Endothelial cell of umbilical vein (primary cell): ENCODE results near the gene SLC35D2. TPM values are rescaled to one million over a fixed set of nuclear protein-coding genes. Genes with fewer than 3 reads are reported as not detected.

Experiments
- BruUV-seq: library from RNA; stranded (reverse); fragments of 400-500 nt; replicated peaks from 2 replicates; lab custom pipeline; 2021; lab: Mats Ljungman, UMichigan
- CTCF ChIA-PET: fragments of 300-600, 350-600 bp; sonication (Branson Sonifier 250); formaldehyde crosslinking; loops from one replicate; lab custom pipeline; 2021; ENCODE audit warnings: antibody characterized with exemption, inconsistent platforms; lab: Charles Lee
- POLR2A ChIA-PET: fragments of 300-600, 350-600 bp; sonication (Branson Sonifier 250); formaldehyde crosslinking; loops from one replicate; lab custom pipeline; 2021; ENCODE audit warnings: antibody characterized with exemption, inconsistent platforms; lab: Charles Lee
- DNase-seq: peaks from one replicate; pipeline ENCODE4 v3.0.0-alpha.2; 2011; ENCODE audit warnings: low read depth, low spot score
- FAIRE-seq: peaks from 2 replicates; lab custom pipeline; 2011; peaks lifted over from hg19 to GRCh38; lab: Jason Lieb, UNC
- H2AFZ ChIP-seq: 2 replicates; pipeline ENCODE4 v1.6.0; 2012; ENCODE audit warnings: low read depth, low read length, control low read depth, inconsistent platforms
- H3K27ac ChIP-seq: 2 replicates; pipeline ENCODE4 v1.5.1; 2011; ENCODE audit warnings: low read depth, mild to moderate bottlenecking, control low read depth, low read length, moderate library complexity; ENCODE audit not compliant: insufficient read depth
- H3K27me3 ChIP-seq, 2 experiments: 2 replicates each; pipeline versions ENCODE4 v1.6.0 to v1.6.1; 2011; ENCODE audit warnings: low read length in 2 of 2, mixed read lengths in 1 of 2; ENCODE audit not compliant: control insufficient read depth in 2 of 2, insufficient read depth in 2 of 2
- H3K36me3 ChIP-seq, 2 experiments: 2 replicates in 1 of 2; 3 replicates in 1 of 2; pipeline ENCODE4 v1.5.1; 2011; ENCODE audit warnings: low read length in 2 of 2, mild to moderate bottlenecking in 1 of 2, moderate library complexity in 1 of 2; ENCODE audit not compliant: control insufficient read depth in 2 of 2, insufficient read depth in 2 of 2; ENCODE audit errors: extremely low read depth in 1 of 2
- H3K4me1 ChIP-seq: 3 replicates; pipeline ENCODE4 v1.5.1; 2011; ENCODE audit warnings: mild to moderate bottlenecking, low read length; ENCODE audit not compliant: control insufficient read depth, insufficient read depth; ENCODE audit errors: extremely low read depth
- H3K4me2 ChIP-seq: 2 replicates; pipeline ENCODE4 v1.6.1; 2011; ENCODE audit warnings: low read length, control low read depth, mixed read lengths; ENCODE audit not compliant: insufficient read depth
- H3K4me3 ChIP-seq, 3 experiments: fragments of 200-600 bp in 1 of 3; sonication (generic), shearing (Covaris generic) in 1 of 3; replicated peaks in 1 of 3; 2 replicates each; pipeline ENCODE4 v1.5.1; 2011 to 2016; ENCODE audit warnings: control low read depth in 3 of 3, low read length in 3 of 3, mild to moderate bottlenecking in 2 of 3, inconsistent platforms in 1 of 3, low read depth in 1 of 3, moderate library complexity in 1 of 3; ENCODE audit not compliant: insufficient read depth in 1 of 3
- H3K79me2 ChIP-seq: 2 replicates; pipeline ENCODE4 v1.6.0; 2012; ENCODE audit warnings: low read length, inconsistent platforms; ENCODE audit not compliant: control insufficient read depth, insufficient read depth
- H3K9ac ChIP-seq: replicated peaks from 2 replicates; pipeline ENCODE3; 2011; ENCODE audit warnings: low read length, control low read depth; ENCODE audit not compliant: insufficient read depth; ENCODE audit errors: extremely low read depth
- H3K9me1 ChIP-seq: replicated peaks from 3 replicates; pipeline ENCODE4 v1.6.0; 2011; ENCODE audit warnings: mild to moderate bottlenecking, low read length; ENCODE audit not compliant: control insufficient read depth, insufficient read depth; ENCODE audit errors: extremely low read depth
- H3K9me3 ChIP-seq: replicated peaks from 2 replicates; pipeline ENCODE4 v1.5.1; 2012; ENCODE audit warnings: low read length, inconsistent platforms; ENCODE audit not compliant: control insufficient read depth, insufficient read depth
- H4K20me1 ChIP-seq: replicated peaks from 2 replicates; pipeline ENCODE3; 2011; ENCODE audit warnings: mild to moderate bottlenecking, low read length; ENCODE audit not compliant: control insufficient read depth, insufficient read depth; ENCODE audit errors: extremely low read depth
- EZH2 ChIP-seq: IDR thresholded peaks from 2 replicates; pipeline ENCODE4 v1.6.1; 2012; ENCODE audit warnings: borderline replicate concordance, low read depth, mild to moderate bottlenecking, moderate library complexity, low read length, inconsistent platforms; ENCODE audit not compliant: severe bottlenecking
- FOS ChIP-seq: IDR thresholded peaks from 2 replicates; pipeline ENCODE4 v1.6.1; 2011; ENCODE audit warnings: mild to moderate bottlenecking, low read length, moderate library complexity, borderline replicate concordance; ENCODE audit not compliant: insufficient read depth
- GATA2 ChIP-seq: IDR thresholded peaks from 2 replicates; pipeline ENCODE4 v1.7.0; 2011; ENCODE audit warnings: low read depth, mild to moderate bottlenecking, moderate library complexity, mixed read lengths, low read length; ENCODE audit not compliant: insufficient read length, insufficient read depth
- JUN ChIP-seq: IDR thresholded peaks from 2 replicates; pipeline ENCODE4 v1.6.1; 2011; ENCODE audit warnings: borderline replicate concordance, low read depth; ENCODE audit not compliant: insufficient read length, insufficient read depth
- MYC ChIP-seq: IDR thresholded peaks from one replicate; pipeline ENCODE4 v1.6.1; 2011; ENCODE audit warnings: mild to moderate bottlenecking, low read depth, low read length
- POLR2A ChIP-seq: IDR thresholded peaks from 2 replicates; pipeline ENCODE4 v1.6.1; 2012; ENCODE audit warnings: low read depth, mild to moderate bottlenecking, control low read depth, low read length
- POLR2AphosphoS5 ChIP-seq: IDR thresholded peaks from 2 replicates; pipeline ENCODE4 v1.6.1; 2012; ENCODE audit warnings: low read depth, mild to moderate bottlenecking, control low read depth, low read length, moderate library complexity; ENCODE audit not compliant: insufficient read depth
- dilution Hi-C: fragments of 300-500 bp; cut with MboI; formaldehyde crosslinking; loops from one replicate; pipeline ENCODE4 v1.15.0; 2019; ENCODE audit warnings: low sequenced_read_pairs; ENCODE audit not compliant: extremely low pct_ligation_motif_present
- intact Hi-C: fragments of 100-400 bp; cut with micrococcal nuclease; formaldehyde crosslinking; loops from one replicate; pipeline ENCODE4 v1.10.0; 2022
- polyA plus RNA-seq, 4 experiments: library from polyadenylated mRNA; depleted of rRNA in 3 of 4; stranded (reverse) in 3 of 4; unstranded in 1 of 4; fragments of >200 nt; gene quantifications; 2 replicates each; pipeline versions ENCODE4 v1.2.1 to v1.2.3, GENCODE V29; 2011 to 2012; ENCODE audit warnings: missing spikeins in 1 of 4
- total RNA-seq: library from RNA; stranded (reverse); gene quantifications from 2 replicates; pipeline ENCODE4 v1.2.3, GENCODE V29; 2021
- TF ChIP-seq, protein P1 (sequence below): IDR thresholded peaks from 2 replicates; pipeline ENCODE4 v1.6.1; 2011; ENCODE audit not compliant: insufficient read depth, insufficient read length
- TF ChIP-seq, protein P2 (sequence below), 2 donors: IDR thresholded peaks; 1 replicate in 1 of 2; 2 replicates in 1 of 2; pipeline ENCODE4 v1.5.1; 2011; ENCODE audit warnings: low read length in 2 of 2, mild to moderate bottlenecking in 2 of 2, moderate library complexity in 2 of 2, control low read depth in 1 of 2, inconsistent platforms in 1 of 2, low read depth in 1 of 2; ENCODE audit not compliant: insufficient read depth in 1 of 2; ENCODE audit errors: extremely low read depth in 1 of 2

The SLC35D2 gene
- total and polyA plus RNA-seq, 2 donors (not counting 3 experiments of a cell fraction or from before 2014, with no cell fraction given) = 21.1 to 29.9 TPM

DNA sequence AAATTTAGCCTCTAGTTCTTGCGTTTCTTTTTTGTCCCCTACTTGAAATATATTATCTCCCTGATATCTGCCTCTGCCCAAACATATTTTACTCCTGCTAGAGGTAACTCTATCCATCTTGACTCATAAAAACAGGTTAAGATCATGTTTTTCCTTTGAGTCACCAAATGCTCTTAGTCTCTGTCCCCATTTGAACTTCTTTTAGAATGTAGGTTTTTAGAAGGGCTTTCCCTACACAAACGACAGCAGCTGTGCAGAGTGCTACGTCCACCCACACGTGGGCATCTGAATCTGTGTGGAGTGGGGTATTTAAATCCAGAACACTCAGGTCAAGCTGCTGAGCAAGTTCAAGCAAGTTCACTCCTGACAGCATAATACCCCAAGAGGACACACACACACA is 83.7 kb downstream of the SLC35D2 start:
- H3K27ac ChIP-seq = no peak overlapping the region
- DNase-seq (no peak), FAIRE-seq (no peak)
- no peaks in the 10 kb centered on the region for H3K4me1 ChIP-seq
- ChIA-PET CTCF (interaction anchor here (1.4 kb wide), 1 partner anchor 17 kb away, joined by 4 read pairs; no protein-coding TSS in a partner anchor), POLR2A (no interaction called here)
- no peaks in the 10 kb centered on the region for H3K79me2 ChIP-seq
- dilution Hi-C loops = no loop called here
- TF ChIP-seq, protein P1, sequence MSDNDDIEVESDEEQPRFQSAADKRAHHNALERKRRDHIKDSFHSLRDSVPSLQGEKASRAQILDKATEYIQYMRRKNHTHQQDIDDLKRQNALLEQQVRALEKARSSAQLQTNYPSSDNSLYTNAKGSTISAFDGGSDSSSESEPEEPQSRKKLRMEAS = no peak
- TF ChIP-seq JUN = no peak
- intact Hi-C loops = no loop called here
- H3K9me1 ChIP-seq = no peaks in the 10 kb centered on the region
- no peak overlapping the region for H3K4me2 ChIP-seq
- no TSS peak for BruUV-seq
- no peak overlapping the region for H2AFZ ChIP-seq
- no peak overlapping the region for H3K9ac ChIP-seq
- H3K36me3 ChIP-seq = no peaks in the 10 kb centered on the region
- no peaks in the 10 kb centered on the region for H3K9me3 ChIP-seq
- H4K20me1 ChIP-seq = no peaks in the 10 kb centered on the region
- no peak overlapping the region for H3K4me3 ChIP-seq
- H3K27me3 ChIP-seq = no peaks in the 10 kb centered on the region

DNA sequence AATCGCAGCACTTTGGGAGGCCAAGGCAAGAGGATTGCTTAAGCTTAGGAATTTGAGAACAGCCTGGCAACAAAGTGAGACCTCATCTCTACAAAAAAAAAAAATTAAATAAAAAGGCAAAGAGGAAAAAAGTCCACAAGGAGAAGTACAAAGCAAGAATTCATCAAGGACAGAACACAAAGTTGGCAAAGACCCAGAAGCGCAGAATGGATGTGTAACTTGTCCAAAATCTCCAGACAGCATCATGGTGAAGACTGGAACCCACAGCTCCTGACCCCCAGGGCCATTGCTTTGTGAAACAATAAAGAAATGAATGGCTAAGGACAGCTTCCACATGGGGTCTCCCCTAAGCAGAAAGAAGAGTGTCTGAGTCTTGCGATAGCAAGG is 89.4 kb downstream of the SLC35D2 start:
- Histone ChIP-seq H3K4me2 (no peak overlapping the region), H3K79me2 (no peaks in the 10 kb centered on the region), H3K9me3 (no peaks in the 10 kb centered on the region), H3K36me3 (no peaks in the 10 kb centered on the region), H3K4me3 (no peak overlapping the region), H3K9me1 (no peaks in the 10 kb centered on the region), H3K27me3 (no peaks in the 10 kb centered on the region), H4K20me1 (no peaks in the 10 kb centered on the region), H3K4me1 (peaks cover 3% of the 10 kb centered on the region), H2AFZ (no peak overlapping the region), H3K9ac (no peak overlapping the region), H3K27ac (no peak overlapping the region)
- DNase-seq (no peak), FAIRE-seq (no peak)
- no TSS peak for BruUV-seq
- intact Hi-C loops (no loop called here), dilution Hi-C loops (no loop called here)
- ChIA-PET CTCF (interaction anchor here (0.6 to 1.8 kb wide), 4 partner anchors 11 to 1029 kb away, joined by 3 to 5 read pairs (median 4); no protein-coding TSS in a partner anchor), POLR2A (no interaction called here)
- TF ChIP-seq FOS (no peak), EZH2 (no peak), MYC (no peak), JUN (no peak), GATA2 (no peak), POLR2A (no peak), POLR2AphosphoS5 (no peak)
- TF ChIP-seq, protein P2, sequence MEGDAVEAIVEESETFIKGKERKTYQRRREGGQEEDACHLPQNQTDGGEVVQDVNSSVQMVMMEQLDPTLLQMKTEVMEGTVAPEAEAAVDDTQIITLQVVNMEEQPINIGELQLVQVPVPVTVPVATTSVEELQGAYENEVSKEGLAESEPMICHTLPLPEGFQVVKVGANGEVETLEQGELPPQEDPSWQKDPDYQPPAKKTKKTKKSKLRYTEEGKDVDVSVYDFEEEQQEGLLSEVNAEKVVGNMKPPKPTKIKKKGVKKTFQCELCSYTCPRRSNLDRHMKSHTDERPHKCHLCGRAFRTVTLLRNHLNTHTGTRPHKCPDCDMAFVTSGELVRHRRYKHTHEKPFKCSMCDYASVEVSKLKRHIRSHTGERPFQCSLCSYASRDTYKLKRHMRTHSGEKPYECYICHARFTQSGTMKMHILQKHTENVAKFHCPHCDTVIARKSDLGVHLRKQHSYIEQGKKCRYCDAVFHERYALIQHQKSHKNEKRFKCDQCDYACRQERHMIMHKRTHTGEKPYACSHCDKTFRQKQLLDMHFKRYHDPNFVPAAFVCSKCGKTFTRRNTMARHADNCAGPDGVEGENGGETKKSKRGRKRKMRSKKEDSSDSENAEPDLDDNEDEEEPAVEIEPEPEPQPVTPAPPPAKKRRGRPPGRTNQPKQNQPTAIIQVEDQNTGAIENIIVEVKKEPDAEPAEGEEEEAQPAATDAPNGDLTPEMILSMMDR (IDR thresholded peaks at IDR 0.05; ENCODE audit: extremely low read depth in 1 of 2, insufficient read depth in 1 of 2, low read depth in 1 of 2, low read length in 2 of 2) = no peak
- TF ChIP-seq, protein P1 = no peak
